OCI-LY7 (cell line): ENCODE data around the gene IQGAP1. TPM values are rescaled to one million over a fixed set of nuclear protein-coding genes. Genes with fewer than 3 reads are reported as not detected.
"Not testable (repeated sequence)": the region's sequence is repeated elsewhere in the genome, so short reads cannot be mapped to it uniquely, and the experiment has no call there.

ENCODE experiments used
- BruUV-seq: library from RNA; stranded (reverse); fragments of 400-500 nt; replicated peaks from 2 replicates; lab custom pipeline; 2021; lab: Mats Ljungman, UMichigan
- CTCF ChIA-PET: fragments of 300-600 bp; sonication (Branson Sonifier 250); formaldehyde crosslinking; loops from one replicate; lab custom pipeline; 2022; ENCODE audit warnings: antibody characterized with exemption; ENCODE audit not compliant: unreplicated experiment; lab: Charles Lee
- POLR2A ChIA-PET: fragments of 300-600 bp; sonication (Branson Sonifier 250); formaldehyde crosslinking; loops from one replicate; lab custom pipeline; 2022; ENCODE audit warnings: antibody characterized with exemption; lab: Charles Lee
- DNase-seq: peaks from one replicate; pipeline ENCODE4 v3.0.0-alpha.2; 2015; ENCODE audit warnings: low spot score
- H2AFZ ChIP-seq: fragments of 200-600 bp; sonication (generic), shearing (Covaris generic); 2 replicates; pipeline ENCODE4 v1.6.1; 2014; ENCODE audit warnings: mild to moderate bottlenecking, antibody characterized with exemption, low read length, moderate library complexity
- H3K27ac ChIP-seq: fragments of 200-600 bp; sonication (generic); 2 replicates; pipeline ENCODE4 v1.5.1; 2014; ENCODE audit warnings: mixed run types, low read depth, mild to moderate bottlenecking, moderate library complexity, low read length, inconsistent platforms; ENCODE audit not compliant: poor library complexity, severe bottlenecking
- H3K36me3 ChIP-seq: fragments of 200-600 bp; sonication (generic); 2 replicates; pipeline ENCODE4 v1.6.1; 2014; ENCODE audit warnings: mild to moderate bottlenecking, antibody characterized with exemption, low read length, moderate library complexity, mixed read lengths; ENCODE audit not compliant: insufficient read depth
- H3K4me1 ChIP-seq: fragments of 200-600 bp; sonication (generic); 2 replicates; pipeline ENCODE4 v1.5.1; 2014; ENCODE audit warnings: mild to moderate bottlenecking, low read length; ENCODE audit not compliant: insufficient read depth, poor library complexity, severe bottlenecking
- H3K4me2 ChIP-seq: fragments of 200-600 bp; sonication (generic); 2 replicates; pipeline ENCODE4 v1.6.1; 2014; ENCODE audit warnings: mild to moderate bottlenecking, low read length
- H3K4me3 ChIP-seq: fragments of 200-600 bp; sonication (generic); 2 replicates; pipeline ENCODE4 v1.5.1; 2014; ENCODE audit warnings: mild to moderate bottlenecking, low read depth, low read length; ENCODE audit not compliant: poor library complexity, severe bottlenecking
- H3K79me2 ChIP-seq: fragments of 200-600 bp; sonication (generic); 2 replicates; pipeline ENCODE4 v1.6.1; 2016; ENCODE audit warnings: low read depth, mild to moderate bottlenecking, low read length, moderate library complexity, mixed read lengths; ENCODE audit not compliant: insufficient read depth
- H3K9me2 ChIP-seq: fragments of 200-600 bp; sonication (generic); 2 replicates; pipeline ENCODE4 v1.6.1; 2016; ENCODE audit warnings: mild to moderate bottlenecking, low read length, mixed read lengths; ENCODE audit not compliant: insufficient read depth
- H3K9me3 ChIP-seq: fragments of 200-600 bp; sonication (generic); 2 replicates; pipeline ENCODE4 v1.6.1; 2014; ENCODE audit warnings: mild to moderate bottlenecking, mixed run types, low read length, mixed read lengths
- H4K20me1 ChIP-seq: fragments of 200-600 bp; sonication (generic); 2 replicates; pipeline ENCODE4 v1.6.1; 2014; ENCODE audit warnings: mild to moderate bottlenecking, antibody characterized with exemption, low read length, moderate library complexity, mixed read lengths; ENCODE audit not compliant: insufficient read depth
- EZH2phosphoT487 ChIP-seq: fragments of 200-600 bp; sonication (generic); IDR thresholded peaks from 2 replicates; pipeline ENCODE4 v1.6.1; 2018; ENCODE audit warnings: low read depth, borderline replicate concordance, mild to moderate bottlenecking, mixed run types, antibody characterized with exemption, low read length, moderate library complexity, mixed read lengths
- intact Hi-C: fragments of 100-400 bp; cut with micrococcal nuclease; formaldehyde crosslinking; loops from one replicate; pipeline ENCODE4 v1.10.0; 2022; ENCODE audit not compliant: unreplicated experiment
- total RNA-seq, 2 experiments: library from RNA; depleted of rRNA in 1 of 2; stranded (reverse); fragments of >200 nt in 1 of 2; shearing (Covaris generic) in 1 of 2; gene quantifications; 2 replicates each; pipeline ENCODE4 v1.2.3, GENCODE V29; 2014 to 2022
- TF ChIP-seq, protein P1 (sequence below): fragments of 200-600 bp; sonication (generic); conservative IDR thresholded peaks from 2 replicates; pipeline ENCODE4 v1.5.1; 2014; ENCODE audit warnings: mild to moderate bottlenecking, antibody characterized with exemption, low read length, moderate library complexity, mixed read lengths

Gene IQGAP1
- total RNA-seq, 2 experiments from 2014 or later = 98.7 to 114 TPM

- 0 out of 2 replicates have a peak, but pooled peaks cover 17% of the 10 kb centered on the region for H4K20me1 ChIP-seq
- intact Hi-C loops = loop anchor here (10.0 kb wide), 1 partner anchor 616 kb away; the partner anchor contains the start of gene VPS33B
- H3K4me3 ChIP-seq = no peak overlapping the region
- peaks cover 16% of the 10 kb centered on the region for H3K4me1 ChIP-seq
- H3K4me2 ChIP-seq = no peak overlapping the region
- peaks cover 17% of the 10 kb centered on the region for H3K36me3 ChIP-seq
- no TSS peak for BruUV-seq
- POLR2A ChIA-PET = interaction anchor here (1.2 kb wide), 1 partner anchor 13 kb away, joined by 3 read pairs; no protein-coding TSS in a partner anchor
- H3K79me2 ChIP-seq = peaks cover 74% of the 10 kb centered on the region
- no peak overlapping the region for H2AFZ ChIP-seq
- no peaks in the 10 kb centered on the region for H3K9me3 ChIP-seq
- TF ChIP-seq, protein P1, sequence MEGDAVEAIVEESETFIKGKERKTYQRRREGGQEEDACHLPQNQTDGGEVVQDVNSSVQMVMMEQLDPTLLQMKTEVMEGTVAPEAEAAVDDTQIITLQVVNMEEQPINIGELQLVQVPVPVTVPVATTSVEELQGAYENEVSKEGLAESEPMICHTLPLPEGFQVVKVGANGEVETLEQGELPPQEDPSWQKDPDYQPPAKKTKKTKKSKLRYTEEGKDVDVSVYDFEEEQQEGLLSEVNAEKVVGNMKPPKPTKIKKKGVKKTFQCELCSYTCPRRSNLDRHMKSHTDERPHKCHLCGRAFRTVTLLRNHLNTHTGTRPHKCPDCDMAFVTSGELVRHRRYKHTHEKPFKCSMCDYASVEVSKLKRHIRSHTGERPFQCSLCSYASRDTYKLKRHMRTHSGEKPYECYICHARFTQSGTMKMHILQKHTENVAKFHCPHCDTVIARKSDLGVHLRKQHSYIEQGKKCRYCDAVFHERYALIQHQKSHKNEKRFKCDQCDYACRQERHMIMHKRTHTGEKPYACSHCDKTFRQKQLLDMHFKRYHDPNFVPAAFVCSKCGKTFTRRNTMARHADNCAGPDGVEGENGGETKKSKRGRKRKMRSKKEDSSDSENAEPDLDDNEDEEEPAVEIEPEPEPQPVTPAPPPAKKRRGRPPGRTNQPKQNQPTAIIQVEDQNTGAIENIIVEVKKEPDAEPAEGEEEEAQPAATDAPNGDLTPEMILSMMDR = no peak
- H3K27ac ChIP-seq = no peak overlapping the region
- DNase-seq = no peak
- no peaks in the 10 kb centered on the region for H3K9me2 ChIP-seq
- CTCF ChIA-PET = no interaction called here
Observed at GRCh38 chr15:90408657-90409056, 20.6 kb downstream of the IQGAP1 start.

- Histone ChIP-seq H4K20me1 (0 out of 2 replicates have a peak, but pooled peaks cover 17% of the 10 kb centered on the region), H3K36me3 (peaks cover 13% of the 10 kb centered on the region), H3K79me2 (peaks cover 65% of the 10 kb centered on the region), H3K4me1 (peaks cover 16% of the 10 kb centered on the region)
- H3K9me2 ChIP-seq, H3K9me3 ChIP-seq, H3K4me3 ChIP-seq, BruUV-seq, H3K27ac ChIP-seq, DNase-seq, H2AFZ ChIP-seq, H3K4me2 ChIP-seq, CTCF ChIA-PET: not testable (repeated sequence)
- intact Hi-C loops = loop anchor here (10.0 kb wide), 1 partner anchor 615 kb away; the partner anchor contains the start of gene VPS33B
- POLR2A ChIA-PET = interaction anchor here (0.7 to 1.2 kb wide), 3 partner anchors 12 to 99 kb away, joined by 3 to 8 read pairs (median 6); no protein-coding TSS in a partner anchor
Observed at GRCh38 chr15:90409587-90409986, 21.5 kb downstream of the IQGAP1 start.

- H3K4me3 ChIP-seq, H3K9me3 ChIP-seq, H3K27ac ChIP-seq, CTCF ChIA-PET, intact Hi-C loops, H3K4me2 ChIP-seq, POLR2A ChIA-PET, H2AFZ ChIP-seq, DNase-seq, H3K9me2 ChIP-seq, BruUV-seq: not testable (repeated sequence)
- 0 out of 2 replicates have a peak, but pooled peaks cover 12% of the 10 kb centered on the region for H4K20me1 ChIP-seq
- peaks cover 16% of the 10 kb centered on the region for H3K4me1 ChIP-seq
- H3K79me2 ChIP-seq = peaks cover 58% of the 10 kb centered on the region
- peaks cover 13% of the 10 kb centered on the region for H3K36me3 ChIP-seq
Observed at GRCh38 chr15:90410316-90410715, 22.3 kb downstream of the IQGAP1 start.

- Histone ChIP-seq H3K27ac (no peak overlapping the region), H3K9me3 (no peaks in the 10 kb centered on the region), H3K4me2 (no peak overlapping the region), H3K9me2 (no peaks in the 10 kb centered on the region), H4K20me1 (0 out of 2 replicates have a peak, but pooled peaks cover 11% of the 10 kb centered on the region), H2AFZ (no peak overlapping the region), H3K36me3 (peaks cover 13% of the 10 kb centered on the region), H3K4me3 (no peak overlapping the region), H3K4me1 (peaks cover 16% of the 10 kb centered on the region), H3K79me2 (peaks cover 49% of the 10 kb centered on the region; the same call in 1 of the 2 replicates)
- CTCF ChIA-PET = no interaction called here
- DNase-seq = no peak
- POLR2A ChIA-PET = interaction anchor here (0.6 kb wide), 1 partner anchor 440 kb away, joined by 4 read pairs; no protein-coding TSS in a partner anchor
- intact Hi-C loops = no loop called here
- TF ChIP-seq EZH2phosphoT487 = no peak
- TF ChIP-seq, protein P1 = no peak
- BruUV-seq = no TSS peak
Observed at GRCh38 chr15:90411176-90411575, 23.1 kb downstream of the IQGAP1 start.
